GM18520 (cell line): ENCODE results near the gene ABR.
"Not testable (repeated sequence)": the region's sequence is repeated elsewhere in the genome, so short reads cannot be mapped to it uniquely, and the experiment has no call there.

Experiments
- ATAC-seq: cut with Tn5 transposase; IDR thresholded peaks from one replicate; pipeline ENCODE4 v1.9.1; 2021; ENCODE audit not compliant: unreplicated experiment

ABR gene

DNA sequence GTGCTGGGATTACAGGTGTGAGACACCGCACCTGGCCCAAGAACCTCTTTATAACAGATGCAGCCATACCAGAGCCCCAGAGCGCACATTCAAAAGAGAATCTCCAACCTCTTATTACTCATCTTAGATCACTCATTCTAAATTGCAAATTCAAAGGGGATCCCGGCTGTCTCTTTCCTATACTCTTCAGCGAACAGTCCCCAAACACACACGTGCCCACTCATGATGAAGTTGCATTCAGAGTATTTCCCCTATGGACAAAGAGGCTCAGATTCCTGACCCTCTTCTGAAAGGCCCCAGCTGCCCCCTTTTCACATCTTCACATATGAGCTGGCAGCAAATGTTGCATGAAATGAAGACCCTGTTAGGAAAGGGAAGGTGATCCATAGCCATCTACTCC, 22.5 kb upstream of the ABR start:
- no peak for ATAC-seq

DNA sequence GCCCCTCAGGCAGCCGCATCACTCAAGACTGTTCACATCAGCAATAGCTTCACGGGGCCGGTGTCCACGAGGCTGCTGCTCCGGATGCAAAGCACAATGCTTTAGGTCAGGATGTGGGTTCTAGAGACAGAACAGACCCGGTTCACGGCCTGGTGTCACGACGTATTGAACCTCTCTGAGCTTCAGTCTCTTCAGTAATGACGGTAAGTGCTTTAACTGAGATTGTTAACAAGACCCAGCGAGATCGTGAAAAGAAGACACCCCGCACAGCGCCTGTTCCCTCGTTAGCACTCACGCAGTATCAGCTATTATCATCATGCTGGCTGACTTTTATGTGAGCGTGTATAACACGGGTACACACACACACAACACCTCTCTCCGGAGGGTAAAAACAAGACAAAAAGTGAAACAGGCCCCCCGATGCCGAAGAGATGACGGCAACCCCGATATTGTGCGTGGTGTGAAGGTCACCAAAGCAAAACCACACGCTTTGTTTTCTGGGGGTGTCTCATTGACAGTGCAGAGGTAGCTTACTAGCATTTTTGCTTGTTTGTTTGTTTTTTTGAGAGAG, 21.4 kb upstream of the ABR start:
- no peak for ATAC-seq

DNA sequence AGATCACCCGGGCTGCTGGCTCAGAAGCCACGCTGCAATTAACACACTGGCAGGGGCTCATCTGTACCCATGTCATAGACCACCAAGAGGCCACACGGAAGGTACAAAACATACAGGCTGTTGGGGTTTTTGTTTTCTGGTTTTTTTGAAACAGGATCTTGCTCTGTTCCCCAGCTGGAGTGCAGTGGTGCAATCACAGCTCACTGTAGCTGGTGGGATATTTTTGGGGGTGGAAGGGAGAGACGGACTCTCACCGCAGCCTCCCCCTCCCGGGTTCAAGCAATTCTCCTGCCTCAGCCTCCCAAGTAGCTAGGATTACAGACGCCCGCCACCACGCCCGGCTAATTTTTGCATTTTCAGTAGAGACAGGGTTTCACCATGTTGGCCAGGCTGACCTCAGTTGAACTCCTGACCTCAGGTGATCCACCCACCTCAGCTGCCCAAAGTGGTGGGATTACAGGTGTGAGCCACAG, 19.5 kb upstream of the ABR start:
- ATAC-seq: not testable (repeated sequence)

- ATAC-seq: no peak
These were observed 18.2 kb upstream of the ABR start for GRCh38 chr17:1197781-1198490.

GRCh38 chr17:1197379-1197778, 17.6 kb upstream of the ABR start:
- ATAC-seq: no peak

DNA sequence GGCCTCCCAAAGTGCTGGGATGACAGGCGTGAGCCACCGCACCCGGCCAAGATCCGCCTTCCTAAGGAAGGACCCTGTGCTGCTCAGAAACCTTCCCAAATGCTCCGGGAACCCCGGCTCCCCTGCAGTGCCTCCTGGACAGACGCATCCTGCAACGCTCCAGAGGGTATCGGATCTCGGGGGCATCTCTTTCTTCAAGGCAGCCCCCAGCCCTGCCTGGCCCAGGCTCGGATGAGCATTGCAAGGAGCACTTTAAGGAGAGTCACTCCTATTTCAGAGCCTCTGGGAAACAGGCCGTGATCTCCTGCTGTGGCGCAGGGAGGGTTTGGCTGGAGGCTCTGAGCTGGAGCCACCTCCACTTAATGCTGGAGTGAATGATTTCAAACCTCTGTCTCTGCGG, 17.2 kb upstream of the ABR start:
- no peak for ATAC-seq

DNA sequence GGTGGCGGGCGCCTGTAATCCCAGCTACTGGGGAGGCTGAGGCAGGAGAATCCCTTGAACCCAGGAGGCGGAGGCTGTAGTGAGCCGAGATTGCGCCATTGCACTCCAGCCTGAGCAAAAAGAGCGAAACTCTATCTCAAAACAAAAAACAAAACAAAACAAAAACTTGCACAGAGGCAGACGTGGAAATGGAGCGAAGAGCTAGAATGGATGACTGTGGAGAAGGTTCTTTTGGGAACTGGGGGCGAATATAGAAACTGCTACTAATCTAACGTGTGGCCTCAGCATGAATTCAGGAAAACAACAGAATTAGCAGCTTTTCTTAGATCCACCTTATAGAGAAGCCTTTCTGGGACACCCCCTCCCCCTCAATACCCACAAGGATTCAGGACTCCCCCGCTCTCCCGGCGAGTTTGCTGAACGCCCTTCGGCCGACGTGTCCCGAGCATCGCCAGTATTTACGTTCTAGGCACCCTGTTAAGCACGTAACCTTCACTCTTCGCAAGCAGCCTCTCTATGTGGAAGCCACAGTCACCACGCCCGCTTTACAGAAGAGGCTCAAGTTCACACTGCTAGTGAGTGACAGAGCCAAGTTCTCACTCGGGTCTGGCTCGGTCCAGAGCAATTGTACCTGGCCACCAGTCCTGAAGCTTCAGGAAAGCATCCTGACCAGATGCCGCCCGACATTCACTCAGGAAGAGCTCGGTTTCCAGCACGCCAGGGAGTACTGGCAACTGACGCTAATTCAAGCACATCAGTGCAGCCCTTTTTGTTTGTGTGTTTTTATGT, 13.3 kb upstream of the ABR start:
- no peak for ATAC-seq

- no peak for ATAC-seq
These were observed 11.1 kb upstream of the ABR start for GRCh38 chr17:1190751-1191331.

DNA sequence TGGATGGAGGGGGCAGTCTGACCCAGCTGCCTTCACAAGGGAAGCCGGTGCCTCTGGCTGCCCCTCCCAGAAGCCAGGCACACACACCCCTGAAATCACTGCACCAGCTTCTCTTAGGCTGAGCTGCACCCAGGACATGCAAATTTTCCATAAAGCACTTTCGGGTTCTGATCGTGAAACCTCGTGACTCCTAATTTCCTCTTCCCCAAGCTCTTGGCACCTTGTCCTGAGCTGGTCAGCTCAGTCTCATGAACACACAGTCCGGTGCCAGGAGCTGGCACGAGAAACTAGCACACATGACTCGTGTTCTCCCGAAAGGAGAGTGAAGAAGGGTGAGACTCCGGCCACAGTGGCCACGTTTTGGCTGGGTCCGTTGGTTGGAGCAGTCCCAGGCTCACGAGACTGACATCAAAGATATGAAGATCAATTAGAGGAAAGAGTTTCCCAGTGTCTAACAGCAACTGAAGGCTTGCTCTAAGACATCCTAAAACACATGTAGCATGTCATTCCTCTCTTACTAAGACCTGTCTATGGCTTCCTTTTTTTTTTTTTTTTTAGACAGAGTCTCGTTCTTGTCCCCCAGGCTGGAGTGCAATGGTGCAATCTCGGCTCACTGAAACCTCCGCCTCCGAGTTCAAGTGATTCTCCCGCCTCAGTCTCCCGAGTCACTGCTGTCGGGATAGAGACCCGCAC, 9.2 kb upstream of the ABR start:
- ATAC-seq: no peak

DNA sequence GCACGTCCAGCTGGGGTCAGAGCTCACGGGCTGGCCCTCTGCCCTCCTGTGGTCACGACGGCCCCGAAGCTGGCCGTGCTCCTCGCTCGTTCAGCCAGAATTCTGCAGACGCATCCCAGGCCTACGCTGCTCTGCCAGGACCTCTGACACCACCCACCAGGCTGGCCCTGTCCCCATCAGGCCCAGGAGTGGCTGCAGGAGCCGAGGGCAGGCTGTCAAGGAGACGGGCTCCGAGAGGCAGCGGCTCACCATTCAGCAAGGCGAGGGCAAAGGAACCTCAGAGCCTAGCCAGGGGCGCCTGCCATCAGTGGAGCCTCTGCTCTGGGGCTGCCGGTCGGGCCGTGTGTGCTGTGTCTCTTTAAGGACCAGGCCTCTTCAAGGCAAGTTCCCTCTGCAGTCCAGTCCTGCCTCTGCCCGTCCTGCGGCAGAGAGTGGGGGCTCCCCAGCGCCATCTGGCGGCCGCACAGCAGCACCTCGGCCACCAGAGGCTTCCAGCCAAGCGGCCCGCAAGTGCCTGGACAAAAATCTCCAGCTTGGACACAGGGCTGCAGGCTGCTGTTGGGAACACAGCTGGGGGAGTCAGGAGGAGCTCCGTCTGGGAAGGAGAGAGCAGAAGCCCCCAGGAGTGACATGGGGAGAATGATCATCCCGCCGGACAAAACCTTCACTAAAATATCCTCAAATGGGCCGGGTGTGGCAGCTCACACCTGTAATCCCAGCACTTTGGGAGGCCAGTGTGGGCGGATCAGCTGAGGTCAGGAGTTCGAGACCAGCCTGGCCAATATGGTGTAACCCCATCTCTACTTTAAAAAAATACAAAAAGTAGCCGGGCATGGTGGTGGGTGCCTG, 7.4 kb upstream of the ABR start:
- no peak for ATAC-seq

DNA sequence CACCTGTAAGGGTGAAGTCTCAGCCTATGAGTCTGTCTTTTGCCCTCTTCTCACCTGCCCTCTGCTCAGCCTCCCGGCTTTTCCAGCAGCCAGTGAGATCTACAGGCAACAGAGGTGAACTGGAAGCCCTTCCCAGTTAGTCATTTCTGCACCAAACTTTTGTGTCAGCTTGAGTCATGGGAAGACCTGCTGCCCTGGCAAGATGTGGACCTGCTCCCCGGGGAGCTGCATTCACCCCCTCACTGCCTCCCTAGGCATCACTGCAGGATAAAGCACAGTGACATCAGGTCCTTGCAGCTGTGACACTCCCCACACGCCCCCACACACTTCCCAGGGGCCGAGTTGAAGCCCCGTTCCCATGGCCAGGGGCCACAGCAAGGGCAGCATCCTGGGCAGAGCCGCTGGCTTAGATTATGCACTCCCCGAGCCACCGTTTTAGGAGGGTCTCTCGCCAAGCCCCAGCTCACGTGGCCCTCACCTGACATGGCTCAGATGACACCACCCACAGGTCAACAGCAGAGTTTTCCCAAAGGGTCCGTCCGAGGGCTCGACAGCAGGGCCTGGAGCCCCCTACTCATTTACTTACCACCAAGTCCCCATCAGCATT, 6.5 kb upstream of the ABR start:
- no peak for ATAC-seq

- no peak for ATAC-seq
These were observed 3.5 kb upstream of the ABR start for GRCh38 chr17:1183171-1183873.

- ATAC-seq: no peak
These were observed 3.0 kb upstream of the ABR start for GRCh38 chr17:1182811-1183170.

GRCh38 chr17:1181753-1182137, 2.0 kb upstream of the ABR start:
- peak; percentile 23 for ATAC-seq

DNA sequence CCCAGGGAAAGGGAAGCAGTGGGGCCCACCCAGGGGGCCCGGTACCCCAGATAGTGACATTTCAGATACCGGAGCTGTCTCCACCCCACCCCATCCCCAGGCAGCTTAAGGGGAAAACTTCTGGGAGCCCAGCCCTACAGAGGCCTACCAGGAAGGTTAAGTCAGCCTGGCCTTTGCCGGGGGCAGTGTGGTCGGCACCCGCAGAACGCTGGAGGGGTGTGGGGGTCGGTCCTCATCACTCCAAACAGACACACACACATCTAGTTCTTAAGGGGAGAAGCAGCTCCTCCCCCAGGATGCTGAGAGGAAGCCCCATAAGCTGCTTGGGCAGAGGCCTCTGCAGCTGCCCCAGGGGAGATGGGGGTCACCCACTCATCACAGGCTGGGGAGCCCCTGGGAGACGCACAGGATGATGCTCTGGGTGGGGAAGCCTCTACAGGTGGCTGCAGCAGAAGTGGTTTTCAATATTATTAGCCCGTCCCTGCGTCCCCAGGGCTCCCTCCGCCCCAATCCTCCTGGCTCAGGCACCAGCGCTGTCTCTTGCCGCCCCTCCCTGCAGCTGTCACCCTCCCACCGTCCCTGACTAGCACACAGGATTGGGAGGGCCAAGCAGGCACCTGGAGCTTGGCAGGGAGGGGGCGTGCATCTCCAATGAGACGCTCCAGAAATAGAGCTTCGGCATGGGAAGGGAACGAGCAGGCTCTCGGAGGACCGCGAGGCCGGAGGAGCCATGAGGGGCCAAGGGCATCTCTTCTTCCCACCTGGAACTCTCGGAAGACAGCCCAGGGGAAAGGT, 1.4 kb upstream of the ABR start:
- peak; percentile 26 for ATAC-seq

DNA sequence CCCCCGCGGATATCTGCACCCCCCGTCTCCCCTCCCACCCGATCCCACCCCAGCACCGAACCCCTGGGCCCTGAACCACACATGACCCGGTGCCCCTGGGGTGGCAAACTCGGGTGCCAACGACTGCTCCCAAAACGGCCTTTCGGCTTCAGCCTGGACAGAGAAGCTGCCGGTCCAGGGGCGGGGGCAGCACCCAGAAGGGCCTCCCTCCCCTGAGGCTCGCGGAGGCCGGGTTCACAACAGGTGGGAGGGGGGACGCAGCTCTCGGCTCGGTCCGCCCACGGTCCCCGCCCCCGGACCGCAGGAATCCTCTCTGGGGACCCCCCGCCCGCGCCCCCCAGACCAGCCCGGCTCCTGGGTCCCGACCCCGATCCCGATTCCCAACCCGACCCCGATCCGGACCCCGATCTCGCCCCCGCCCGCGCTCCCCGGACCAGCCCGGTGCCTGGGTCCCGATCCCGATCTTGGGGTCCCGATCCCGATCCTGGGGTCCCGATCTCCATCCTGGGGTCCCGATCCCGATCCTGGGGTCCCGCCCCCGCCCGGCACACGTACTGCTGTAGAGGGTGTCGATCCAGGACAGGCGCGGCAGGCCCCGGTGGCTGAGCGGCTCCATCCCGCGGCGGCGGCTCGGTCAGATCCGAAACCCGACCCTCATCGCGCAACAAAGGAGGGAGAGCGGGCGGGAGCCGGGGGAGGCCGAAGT, 516 bp downstream of the ABR start:
- ATAC-seq: no peak

DNA sequence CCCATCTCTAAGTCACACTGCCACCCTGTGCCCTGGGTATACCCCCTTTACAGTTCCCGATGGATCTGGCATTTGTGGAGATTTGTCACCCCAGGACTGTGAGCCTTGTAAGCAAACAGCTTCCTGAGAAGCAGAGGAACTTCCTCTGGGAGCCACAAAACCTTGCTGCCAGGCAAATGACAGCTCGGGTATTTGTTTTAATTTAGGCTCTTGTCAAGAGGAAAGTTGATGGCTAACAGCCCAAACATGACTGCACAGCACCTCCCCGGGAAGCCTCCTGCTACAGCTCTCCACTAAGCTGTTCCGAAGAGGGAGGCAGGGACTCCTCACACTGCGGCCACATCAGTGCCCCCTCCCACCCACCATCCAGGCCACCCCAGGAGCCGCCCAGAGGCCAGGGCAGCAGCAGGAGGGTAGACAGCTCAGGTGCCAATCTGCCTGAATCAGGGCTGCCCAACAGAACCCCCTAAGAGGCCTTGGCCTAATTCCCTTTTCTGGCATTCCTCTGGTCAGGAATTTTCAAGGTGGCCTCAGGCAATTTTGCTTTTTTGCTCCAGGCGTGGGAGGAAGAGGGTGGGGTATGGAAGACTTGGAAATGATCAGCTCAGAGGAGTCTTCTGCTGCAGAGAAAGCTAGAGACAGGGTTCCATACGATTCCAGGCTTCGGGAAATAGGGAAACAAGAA, 2.6 kb downstream of the ABR start:
- ATAC-seq: no peak
